Adipocyte (in vitro differentiated cells): Measurements from ENCODE around the gene P3H2.
A peak's percentile ranks its signal among the peaks of the same experiment; 100 is the strongest.
"Not testable (repeated sequence)": the region's sequence is repeated elsewhere in the genome, so short reads cannot be mapped to it uniquely, and the experiment has no call there.

Source experiments
- DNase-seq: peaks from one replicate; pipeline ENCODE4 v3.0.0-alpha.2; 2015; ENCODE audit warnings: low read depth
- H3K27me3 ChIP-seq: replicated peaks from 2 replicates; pipeline ENCODE4 v1.7.0; 2013; ENCODE audit warnings: mild to moderate bottlenecking, low read length, moderate library complexity; ENCODE audit not compliant: control insufficient read depth, insufficient read depth
- H3K36me3 ChIP-seq: 2 replicates; pipeline ENCODE4 v1.7.0; 2013; ENCODE audit warnings: low read length, mild to moderate bottlenecking, moderate library complexity; ENCODE audit not compliant: control insufficient read depth, insufficient read depth, severe bottlenecking
- H3K4me1 ChIP-seq: 2 replicates; pipeline ENCODE4 v1.7.0; 2013; ENCODE audit warnings: mild to moderate bottlenecking, low read length, moderate library complexity; ENCODE audit not compliant: control insufficient read depth, insufficient read depth
- H3K4me3 ChIP-seq: 2 replicates; pipeline ENCODE4 v1.7.0; 2013; ENCODE audit warnings: mild to moderate bottlenecking, low read length, moderate library complexity
- H3K9ac ChIP-seq: 2 replicates; pipeline ENCODE4 v1.7.0; 2013; ENCODE audit warnings: mild to moderate bottlenecking, low read length, moderate library complexity
- H3K9me3 ChIP-seq: 2 replicates; pipeline ENCODE4 v1.7.0; 2013; ENCODE audit warnings: mild to moderate bottlenecking, low read length, moderate library complexity; ENCODE audit not compliant: control insufficient read depth

P3H2 gene

GRCh38 chr3:190150681-190151080 is 30.0 kb upstream of the P3H2 start:
- no peaks in the 10 kb centered on the region for H3K36me3 ChIP-seq
- no peak for DNase-seq
- H3K27me3 ChIP-seq, result no peaks in the 10 kb centered on the region

GRCh38 chr3:190149830-190150619 is 29.3 kb upstream of the P3H2 start:
- not testable (repeated sequence) for H3K4me3 ChIP-seq, H3K27me3 ChIP-seq, H3K9ac ChIP-seq, H3K4me1 ChIP-seq, H3K36me3 ChIP-seq, DNase-seq, H3K9me3 ChIP-seq

More at GRCh38 chr3:190150681-190151080, 30.0 kb upstream of the P3H2 start:
- H3K4me1 ChIP-seq, result no peaks in the 10 kb centered on the region
- no peak overlapping the region for H3K9ac ChIP-seq
- no peak overlapping the region for H3K4me3 ChIP-seq
- no peaks in the 10 kb centered on the region for H3K9me3 ChIP-seq

GRCh38 chr3:190144793-190145192 is 24.1 kb upstream of the P3H2 start:
- not testable (repeated sequence) for H3K36me3 ChIP-seq, H3K27me3 ChIP-seq, H3K9me3 ChIP-seq, H3K4me3 ChIP-seq, DNase-seq, H3K9ac ChIP-seq, H3K4me1 ChIP-seq

GRCh38 chr3:190142041-190142440 is 21.3 kb upstream of the P3H2 start:
- H3K4me1 ChIP-seq, result no peaks in the 10 kb centered on the region
- H3K36me3 ChIP-seq, result no peaks in the 10 kb centered on the region
- DNase-seq, result no peak
- no peaks in the 10 kb centered on the region for H3K27me3 ChIP-seq
- no peak overlapping the region for H3K4me3 ChIP-seq
- H3K9me3 ChIP-seq, result no peaks in the 10 kb centered on the region
- no peak overlapping the region for H3K9ac ChIP-seq

GRCh38 chr3:190139365-190139764 is 18.7 kb upstream of the P3H2 start:
- Histone ChIP-seq H3K4me3 (no peak overlapping the region), H3K36me3 (no peaks in the 10 kb centered on the region)
- no peak for DNase-seq

GRCh38 chr3:190132371-190132770 is 11.7 kb upstream of the P3H2 start:
- H3K9me3 ChIP-seq, result no peaks in the 10 kb centered on the region
- peaks cover 2% of the 10 kb centered on the region for H3K27me3 ChIP-seq
- H3K4me3 ChIP-seq, result no peak overlapping the region
- H3K4me1 ChIP-seq, result peaks cover 21% of the 10 kb centered on the region
- DNase-seq, result peak; percentile 69
- no peaks in the 10 kb centered on the region for H3K36me3 ChIP-seq
- no peak overlapping the region for H3K9ac ChIP-seq

More at GRCh38 chr3:190139365-190139764, 18.7 kb upstream of the P3H2 start:
- no peaks in the 10 kb centered on the region for H3K9me3 ChIP-seq
- H3K27me3 ChIP-seq, result no peaks in the 10 kb centered on the region
- H3K9ac ChIP-seq, result no peak overlapping the region
- H3K4me1 ChIP-seq, result no peaks in the 10 kb centered on the region

- Histone ChIP-seq H3K4me3 (no peak overlapping the region), H3K9ac (no peak overlapping the region), H3K4me1 (peaks cover 21% of the 10 kb centered on the region), H3K27me3 (peaks cover 2% of the 10 kb centered on the region), H3K36me3 (no peaks in the 10 kb centered on the region), H3K9me3 (no peaks in the 10 kb centered on the region)
- DNase-seq, result peak; percentile 33
Observed at GRCh38 chr3:190131329-190131728, 10.6 kb upstream of the P3H2 start.

- peaks cover 2% of the 10 kb centered on the region for H3K27me3 ChIP-seq
- no peak for DNase-seq
- H3K36me3 ChIP-seq, result no peaks in the 10 kb centered on the region
- no peaks in the 10 kb centered on the region for H3K9me3 ChIP-seq
- H3K4me1 ChIP-seq, result peaks cover 21% of the 10 kb centered on the region
- no peak overlapping the region for H3K4me3 ChIP-seq
- H3K9ac ChIP-seq, result no peak overlapping the region
Observed at GRCh38 chr3:190130696-190131095, 10.0 kb upstream of the P3H2 start.

GRCh38 chr3:190130037-190130436 is 9.3 kb upstream of the P3H2 start:
- H3K4me3 ChIP-seq, result no peak overlapping the region
- peaks cover 21% of the 10 kb centered on the region for H3K4me1 ChIP-seq
- no peak for DNase-seq
- no peaks in the 10 kb centered on the region for H3K36me3 ChIP-seq
- H3K27me3 ChIP-seq, result peaks cover 2% of the 10 kb centered on the region
- H3K9ac ChIP-seq, result no peak overlapping the region
- H3K9me3 ChIP-seq, result no peaks in the 10 kb centered on the region

GRCh38 chr3:190127797-190128196 is 7.1 kb upstream of the P3H2 start:
- no peaks in the 10 kb centered on the region for H3K9me3 ChIP-seq

GRCh38 chr3:190127195-190127594 is 6.5 kb upstream of the P3H2 start:
- Histone ChIP-seq H3K27me3 (peaks cover 2% of the 10 kb centered on the region), H3K36me3 (no peaks in the 10 kb centered on the region), H3K4me1 (peaks cover 9% of the 10 kb centered on the region), H3K9me3 (no peaks in the 10 kb centered on the region), H3K9ac (no peak overlapping the region), H3K4me3 (no peak overlapping the region)
- DNase-seq, result no peak

More at GRCh38 chr3:190127797-190128196, 7.1 kb upstream of the P3H2 start:
- DNase-seq, result no peak
- Histone ChIP-seq H3K4me3 (no peak overlapping the region), H3K27me3 (peaks cover 2% of the 10 kb centered on the region), H3K4me1 (peaks cover 15% of the 10 kb centered on the region), H3K9ac (no peak overlapping the region), H3K36me3 (no peaks in the 10 kb centered on the region)
